HG02973 (cell line): ENCODE measurements around the gene HK3.

ENCODE experiments used
- ATAC-seq: cut with Tn5 transposase; IDR thresholded peaks from one replicate; pipeline ENCODE4 v1.9.1; 2021; ENCODE audit warnings: moderate library complexity; ENCODE audit not compliant: unreplicated experiment

Gene HK3

GRCh38 chr5:176851871-176852658 is 47.1 kb downstream of the HK3 start:
- ATAC-seq: no peak

GRCh38 chr5:176851380-176851779 is 47.8 kb downstream of the HK3 start:
- ATAC-seq: no peak

- no peak for ATAC-seq
Observed at GRCh38 chr5:176850371-176851245, 48.5 kb downstream of the HK3 start.

GRCh38 chr5:176849611-176850227 is 49.4 kb downstream of the HK3 start:
- no peak for ATAC-seq

GRCh38 chr5:176848651-176849050 is 50.5 kb downstream of the HK3 start:
- no peak for ATAC-seq

- no peak for ATAC-seq
Observed at GRCh38 chr5:176847726-176848290, 51.3 kb downstream of the HK3 start.

- no peak for ATAC-seq
Observed at GRCh38 chr5:176847148-176847547, 52.0 kb downstream of the HK3 start.

- no peak for ATAC-seq
Observed at GRCh38 chr5:176846335-176847140, 52.6 kb downstream of the HK3 start.

GRCh38 chr5:176845392-176845713 is 53.8 kb downstream of the HK3 start:
- no peak for ATAC-seq

GRCh38 chr5:176844706-176845391 is 54.3 kb downstream of the HK3 start:
- no peak for ATAC-seq

GRCh38 chr5:176844281-176844680 is 54.9 kb downstream of the HK3 start:
- ATAC-seq: no peak

GRCh38 chr5:176843673-176844072 is 55.5 kb downstream of the HK3 start:
- no peak for ATAC-seq

- ATAC-seq: no peak
Observed at GRCh38 chr5:176837707-176838115, 61.4 kb downstream of the HK3 start.

GRCh38 chr5:176836811-176837706 is 62.1 kb downstream of the HK3 start:
- no peak for ATAC-seq

GRCh38 chr5:176835918-176836317 is 63.2 kb downstream of the HK3 start:
- ATAC-seq: no peak

GRCh38 chr5:176833286-176833685 is 65.9 kb downstream of the HK3 start:
- no peak for ATAC-seq

GRCh38 chr5:176832162-176832561 is 67.0 kb downstream of the HK3 start:
- ATAC-seq: no peak

- no peak for ATAC-seq
Observed at GRCh38 chr5:176831425-176831824, 67.7 kb downstream of the HK3 start.

GRCh38 chr5:176830995-176831423 is 68.1 kb downstream of the HK3 start:
- ATAC-seq: no peak
